T-helper 17 cell (primary cell): ENCODE results near the gene KCNA2. TPM values are rescaled to one million over a fixed set of nuclear protein-coding genes. Genes with fewer than 3 reads are reported as not detected.

Experiments
- total RNA-seq, 4 donors: library from RNA in 2 of 4; stranded (reverse) in 2 of 4; gene quantifications; one replicate each; pipeline ENCODE4 v1.2.3 and lab custom pipeline; 2022 to 2026

The KCNA2 gene
- total RNA-seq, 2 donors from 2014 or later: 3.1 to 3.9 TPM

Other genes starting within 250 kb of the KCNA2 start
- under 1 TPM; 0.20 to 0.29 TPM for gene SLC16A4, start 215.3 kb downstream of the KCNA2 start, total RNA-seq
- 10 to 100 TPM; 78.2 to 79.1 TPM for gene LAMTOR5, start 198.7 kb downstream of the KCNA2 start, total RNA-seq
- gene PROK1, start 155.2 kb downstream of the KCNA2 start, total RNA-seq: not detected
- gene KCNA10, start 87.2 kb downstream of the KCNA2 start, total RNA-seq: not detected
- gene KCNA3, start 68.6 kb upstream of the KCNA2 start, total RNA-seq: 100 to 1,000 TPM; 114 to 115 TPM